GM23338 (cell line): ENCODE results near the gene PGAM5. TPM values are rescaled to one million over a fixed set of nuclear protein-coding genes. Genes with fewer than 3 reads are reported as not detected.

Experiments used
- ATAC-seq: fragments of 200-7000 bp; cut with Tn5 transposase; 3 replicates; pipeline ENCODE4 v1.9.1; 2020
- DNase-seq: peaks from one replicate; pipeline ENCODE4 v3.0.0-alpha.2; 2015; ENCODE audit warnings: low spot score
- H2AFZ ChIP-seq: fragments of 200-600 bp; sonication (generic); 2 replicates; pipeline ENCODE4 v1.8.0; 2016; ENCODE audit warnings: antibody characterized with exemption, mild to moderate bottlenecking, moderate library complexity
- H3F3A ChIP-seq: fragments of 200-600 bp; sonication (generic); replicated peaks from 2 replicates; pipeline ENCODE4 v1.8.0; 2017; ENCODE audit warnings: antibody characterized with exemption, mixed run types, low read depth
- H3K27ac ChIP-seq: fragments of 200-600 bp; sonication (generic); 2 replicates; pipeline ENCODE4 v1.6.1; 2016; ENCODE audit warnings: low read depth
- H3K27me3 ChIP-seq: fragments of 200-600 bp; sonication (generic); 2 replicates; pipeline ENCODE4 v1.8.0; 2016; ENCODE audit warnings: mild to moderate bottlenecking, mixed run types, moderate library complexity; ENCODE audit not compliant: insufficient read depth
- H3K36me3 ChIP-seq: fragments of 200-600 bp; sonication (generic); 2 replicates; pipeline ENCODE4 v1.8.0; 2016; ENCODE audit warnings: mild to moderate bottlenecking; ENCODE audit not compliant: insufficient read depth
- H3K4me1 ChIP-seq: fragments of 200-600 bp; sonication (generic); 2 replicates; pipeline ENCODE4 v1.8.0; 2016; ENCODE audit warnings: mild to moderate bottlenecking, moderate library complexity; ENCODE audit not compliant: insufficient read depth
- H3K4me2 ChIP-seq: fragments of 200-600 bp; sonication (generic); 2 replicates; pipeline ENCODE4 v1.7.1; 2017; ENCODE audit warnings: mixed run types
- H3K4me3 ChIP-seq: fragments of 200-600 bp; sonication (generic); 2 replicates; pipeline ENCODE4 v1.6.1; 2016; ENCODE audit warnings: mixed run types
- H3K79me2 ChIP-seq: fragments of 200-600 bp; sonication (generic); replicated peaks from 2 replicates; pipeline ENCODE4 v1.8.0; 2017; ENCODE audit warnings: mild to moderate bottlenecking; ENCODE audit not compliant: insufficient read depth
- H3K9me2 ChIP-seq: fragments of 200-600 bp; sonication (generic); 2 replicates; pipeline ENCODE4 v1.8.0; 2017; ENCODE audit not compliant: insufficient read depth
- H4K20me1 ChIP-seq: fragments of 200-600 bp; sonication (generic); replicated peaks from 2 replicates; pipeline ENCODE4 v1.8.0; 2017; ENCODE audit warnings: mild to moderate bottlenecking; ENCODE audit not compliant: insufficient read depth
- H3K27ac Mint-ChIP-seq: 2 replicates; pipeline ENCODE4 v1.8.0; 2020; ENCODE audit warnings: inconsistent platforms, mild to moderate bottlenecking, moderate library complexity, mixed read lengths
- H3K27me3 Mint-ChIP-seq: 3 replicates; pipeline ENCODE4 v1.8.0; 2022; ENCODE audit warnings: low read depth, mild to moderate bottlenecking, moderate library complexity, mixed read lengths, inconsistent platforms; ENCODE audit not compliant: insufficient read depth, poor library complexity
- H3K36me3 Mint-ChIP-seq: 3 replicates; pipeline ENCODE4 v1.8.0; 2021; ENCODE audit warnings: low read depth, mild to moderate bottlenecking, inconsistent platforms, moderate library complexity, mixed read lengths
- H3K4me1 Mint-ChIP-seq: 3 replicates; pipeline ENCODE4 v1.8.0; 2020; ENCODE audit warnings: mild to moderate bottlenecking, inconsistent platforms, mixed read lengths
- H3K4me3 Mint-ChIP-seq: 3 replicates; pipeline ENCODE4 v1.8.0; 2021; ENCODE audit warnings: moderate library complexity, mild to moderate bottlenecking, inconsistent platforms, mixed read lengths
- H3K9me3 Mint-ChIP-seq: 3 replicates; pipeline ENCODE4 v1.8.0; 2020; ENCODE audit warnings: moderate library complexity, mild to moderate bottlenecking, inconsistent platforms, mixed read lengths
- CREB1 ChIP-seq: fragments of 250-450 bp; sonication (Bioruptor Pico); IDR thresholded peaks from 2 replicates; pipeline ENCODE4 v1.5.0; 2020; ENCODE audit warnings: low read depth, mild to moderate bottlenecking, moderate library complexity
- ETS1 ChIP-seq: IDR thresholded peaks from 2 replicates; pipeline ENCODE4 v1.6.1; 2016; ENCODE audit warnings: antibody characterized with exemption
- EZH2phosphoT487 ChIP-seq: fragments of 200-600 bp; sonication (generic); IDR thresholded peaks from one replicate; pipeline ENCODE4 v1.8.1; 2018; ENCODE audit warnings: antibody characterized with exemption; ENCODE audit not compliant: unreplicated experiment
- JUNB ChIP-seq: IDR thresholded peaks from one replicate; pipeline ENCODE4 v1.6.1; 2016; ENCODE audit warnings: antibody characterized with exemption; ENCODE audit not compliant: unreplicated experiment
- NANOG ChIP-seq: IDR thresholded peaks from 2 replicates; pipeline ENCODE4 v1.6.1; 2016; ENCODE audit warnings: antibody characterized with exemption, borderline replicate concordance
- POLR2AphosphoS5 ChIP-seq: IDR thresholded peaks from 2 replicates; pipeline ENCODE4 v1.6.1; 2016; ENCODE audit warnings: antibody characterized with exemption, low read depth
- REST ChIP-seq: IDR thresholded peaks from one replicate; pipeline ENCODE4 v1.6.1; 2018; ENCODE audit warnings: antibody characterized with exemption; ENCODE audit not compliant: unreplicated experiment
- polyA plus RNA-seq: library from polyadenylated mRNA; unstranded; fragments of >200 nt; fragmentation: Nextera tagmentation; extraction: Ambion mirVana; gene quantifications from 2 replicates; pipeline ENCODE4 v1.2.1, GENCODE V29; 2016
- total RNA-seq: library from RNA; depleted of rRNA; stranded (reverse); fragments of >200 nt; shearing (Covaris generic); gene quantifications from 2 replicates; pipeline ENCODE4 v1.2.3, GENCODE V29; 2014

PGAM5 gene
- total and polyA plus RNA-seq, 2 experiments from 2014 or later = 31.1 to 108 TPM

GRCh38 chr12:132672678-132673077 lies 38.0 kb upstream of the PGAM5 start (continued):
- TF ChIP-seq ETS1 (no peak), CREB1 (CRISPR knock-in tag) (no peak), REST (no peak)

GRCh38 chr12:132673288-132674179 lies 37.1 kb upstream of the PGAM5 start:
- Mint-ChIP-seq H3K4me3 (no peak overlapping the region), H3K27ac (no peak overlapping the region), H3K27me3 (peaks cover 1% of the 10 kb centered on the region), H3K36me3 (peaks cover 88% of the 10 kb centered on the region), H3K4me1 (no peaks in the 10 kb centered on the region), H3K9me3 (no peaks in the 10 kb centered on the region)
- Histone ChIP-seq H3K36me3 (peaks cover 43% of the 10 kb centered on the region), H3K79me2 (peaks cover 5% of the 10 kb centered on the region), H3K27me3 (no peaks in the 10 kb centered on the region), H3K4me3 (no peak overlapping the region), H3K9me2 (no peaks in the 10 kb centered on the region), H2AFZ (no peak overlapping the region), H3K4me1 (no peaks in the 10 kb centered on the region), H3K4me2 (no peak overlapping the region), H3K27ac (no peak overlapping the region), H3F3A (no peaks in the 10 kb centered on the region), H4K20me1 (peaks cover 27% of the 10 kb centered on the region)
- DNase-seq (no peak), ATAC-seq (no peak)
- TF ChIP-seq CREB1 (CRISPR knock-in tag) (no peak), REST (no peak), NANOG (no peak), POLR2AphosphoS5 (no peak), JUNB (no peak), EZH2phosphoT487 (no peak), ETS1 (no peak)
